Tibial nerve (tissue), 4 donors: ENCODE results near the gene TXNL1.

Source experiments
- CTCF ChIP-seq, 5 experiments: fragments of 200-600 bp in 3 of 5; fragments of 450-650 bp in 2 of 5; sonication (generic) in 3 of 5; IDR thresholded peaks; one replicate each; pipeline ENCODE4 v1.5.1; 2016 to 2019; ENCODE audit warnings: antibody characterized with exemption in 5 of 5, mild to moderate bottlenecking in 3 of 5, moderate library complexity in 2 of 5
- EP300 ChIP-seq, 2 donors: sonication (generic); formaldehyde crosslinking; IDR thresholded peaks; one replicate each; pipeline ENCODE4 v1.6.1; 2017; ENCODE audit warnings: antibody characterized with exemption in 2 of 2, mild to moderate bottlenecking in 1 of 2
- POLR2A ChIP-seq, 2 donors: fragments of 450-650 bp; IDR thresholded peaks; one replicate each; pipeline ENCODE4 v1.6.1; 2017; ENCODE audit warnings: antibody characterized with exemption in 2 of 2, mild to moderate bottlenecking in 2 of 2, moderate library complexity in 2 of 2

- no peak for TF ChIP-seq CTCF (IDR thresholded peaks at IDR 0.05)
- TF ChIP-seq POLR2A (IDR thresholded peaks at IDR 0.05) = no peak
- no peak for TF ChIP-seq EP300 (IDR thresholded peaks at IDR 0.05)
Measured at GRCh38 chr18:56662902-56663301, 24.5 kb upstream of the TXNL1 start.
